H9 (cell line): ENCODE measurements around the gene ATXN7. TPM values are rescaled to one million over a fixed set of nuclear protein-coding genes. Genes with fewer than 3 reads are reported as not detected.

ENCODE experiments used
- DNase-seq: peaks from one replicate; pipeline ENCODE4 v3.0.0-alpha.2; 2017
- H2AFZ ChIP-seq: one replicate; pipeline ENCODE4 v1.6.1; 2013; ENCODE audit warnings: mild to moderate bottlenecking, low read length, control low read depth, moderate library complexity
- H2AK5ac ChIP-seq: 2 replicates; pipeline ENCODE4 v1.6.1; 2013; ENCODE audit warnings: low read length, control low read depth, mixed read lengths; ENCODE audit not compliant: insufficient read length
- H2BK120ac ChIP-seq: one replicate; pipeline ENCODE4 v1.6.1; 2013; ENCODE audit warnings: low read depth, mild to moderate bottlenecking, low read length, control low read depth, inconsistent platforms; ENCODE audit not compliant: poor library complexity, severe bottlenecking
- H2BK12ac ChIP-seq: 2 replicates; pipeline ENCODE4 v1.6.1; 2013; ENCODE audit warnings: low read length, control low read depth, mixed read lengths, low read depth; ENCODE audit not compliant: insufficient read length
- H2BK15ac ChIP-seq: 2 replicates; pipeline ENCODE4 v1.6.1; 2013; ENCODE audit warnings: low read depth, low read length, control low read depth
- H2BK20ac ChIP-seq: one replicate; pipeline ENCODE4 v1.6.1; 2013; ENCODE audit warnings: low read depth, mild to moderate bottlenecking, low read length, control low read depth, inconsistent platforms; ENCODE audit not compliant: poor library complexity, severe bottlenecking
- H2BK5ac ChIP-seq: 2 replicates; pipeline ENCODE4 v1.6.1; 2013; ENCODE audit warnings: low read length, control low read depth, mixed read lengths; ENCODE audit not compliant: insufficient read length
- H3K14ac ChIP-seq: 2 replicates; pipeline ENCODE4 v1.6.1; 2013; ENCODE audit warnings: low read length, control low read depth; ENCODE audit not compliant: insufficient read depth
- H3K18ac ChIP-seq: 2 replicates; pipeline ENCODE4 v1.6.1; 2013; ENCODE audit warnings: low read depth, mild to moderate bottlenecking, mixed read lengths, low read length, control low read depth; ENCODE audit not compliant: insufficient read length
- H3K23ac ChIP-seq: 2 replicates; pipeline ENCODE4 v1.6.1; 2013; ENCODE audit warnings: low read length, control low read depth, mixed read lengths, low read depth; ENCODE audit not compliant: insufficient read length
- H3K23me2 ChIP-seq: 2 replicates; pipeline ENCODE4 v1.6.1; 2013; ENCODE audit warnings: low read depth, mild to moderate bottlenecking, mixed read lengths, low read length, control low read depth; ENCODE audit not compliant: insufficient read length, poor library complexity, severe bottlenecking
- H3K27ac ChIP-seq: 2 replicates; pipeline ENCODE4 v1.5.1; 2013; ENCODE audit warnings: low read length, control low read depth, mixed read lengths, low read depth; ENCODE audit not compliant: insufficient read length
- H3K27me3 ChIP-seq: 2 replicates; pipeline ENCODE4 v1.6.1; 2013; ENCODE audit warnings: low read length, control low read depth, inconsistent platforms; ENCODE audit not compliant: insufficient read depth
- H3K4ac ChIP-seq: 2 replicates; pipeline ENCODE4 v1.6.1; 2013; ENCODE audit warnings: low read depth, mild to moderate bottlenecking, control low read depth, inconsistent platforms, low read length, moderate library complexity
- H3K4me1 ChIP-seq: 2 replicates; pipeline ENCODE4 v1.6.1; 2013; ENCODE audit warnings: low read length, control low read depth, inconsistent platforms; ENCODE audit not compliant: insufficient read depth
- H3K4me2 ChIP-seq: 2 replicates; pipeline ENCODE4 v1.6.1; 2013; ENCODE audit warnings: low read length, control low read depth, mixed read lengths; ENCODE audit not compliant: insufficient read length, insufficient read depth
- H3K56ac ChIP-seq: 2 replicates; pipeline ENCODE4 v1.6.1; 2013; ENCODE audit warnings: low read depth, mild to moderate bottlenecking, mixed read lengths, low read length, control low read depth; ENCODE audit not compliant: insufficient read length
- H3K79me1 ChIP-seq: 2 replicates; pipeline ENCODE4 v1.6.1; 2013; ENCODE audit warnings: low read depth, mild to moderate bottlenecking, moderate library complexity, low read length, control low read depth, inconsistent platforms; ENCODE audit not compliant: insufficient read depth, poor library complexity, severe bottlenecking
- H3K79me2 ChIP-seq: 2 replicates; pipeline ENCODE4 v1.6.1; 2013; ENCODE audit warnings: low read length, control low read depth, inconsistent platforms; ENCODE audit not compliant: insufficient read depth
- H3K9ac ChIP-seq: 2 replicates; pipeline ENCODE4 v1.6.1; 2013; ENCODE audit warnings: low read length, control low read depth, mixed read lengths; ENCODE audit not compliant: insufficient read length; ENCODE audit errors: extremely low read depth
- H3K9me3 ChIP-seq: one replicate; pipeline ENCODE4 v1.6.1; 2013; ENCODE audit warnings: low read depth, low read length, inconsistent platforms; ENCODE audit not compliant: control insufficient read depth
- H3T11ph ChIP-seq: one replicate; pipeline ENCODE4 v1.6.1; 2013; ENCODE audit warnings: mild to moderate bottlenecking, low read length, control low read depth, inconsistent platforms
- H4K20me1 ChIP-seq: one replicate; pipeline ENCODE4 v1.6.1; 2013; ENCODE audit not compliant: control insufficient read depth, insufficient read length, insufficient read depth
- H4K5ac ChIP-seq: 2 replicates; pipeline ENCODE4 v1.6.1; 2013; ENCODE audit warnings: low read depth, mild to moderate bottlenecking, mixed read lengths, low read length, control low read depth; ENCODE audit not compliant: insufficient read length
- H4K8ac ChIP-seq: replicated peaks from 2 replicates; pipeline ENCODE4 v1.6.1; 2013; ENCODE audit warnings: low read length, control low read depth, mixed read lengths, low read depth; ENCODE audit not compliant: insufficient read length
- H4K91ac ChIP-seq: 2 replicates; pipeline ENCODE4 v1.6.1; 2013; ENCODE audit warnings: low read depth, mild to moderate bottlenecking, moderate library complexity, mixed read lengths, low read length, control low read depth; ENCODE audit not compliant: insufficient read length
- H3K27ac Mint-ChIP-seq, 3 experiments: 2 replicates in 2 of 3; 3 replicates in 1 of 3; pipeline ENCODE4 v1.8.0; 2020 to 2021; ENCODE audit warnings: mixed read lengths in 3 of 3, mild to moderate bottlenecking in 1 of 3, moderate library complexity in 1 of 3
- H3K27me3 Mint-ChIP-seq: 2 replicates; pipeline ENCODE4 v1.8.0; 2021; ENCODE audit warnings: low read depth, mild to moderate bottlenecking, moderate library complexity, mixed read lengths
- H3K36me3 Mint-ChIP-seq, 3 experiments: 2 replicates in 2 of 3; 3 replicates in 1 of 3; pipeline ENCODE4 v1.8.0; 2020 to 2021; ENCODE audit warnings: low read depth in 3 of 3, mixed read lengths in 3 of 3; ENCODE audit not compliant: insufficient read depth in 1 of 3
- H3K4me1 Mint-ChIP-seq, 2 experiments: 2 replicates each; pipeline ENCODE4 v1.8.0; 2020; ENCODE audit warnings: mixed read lengths in 2 of 2
- H3K4me3 Mint-ChIP-seq, 2 experiments: 2 replicates in 1 of 2; 3 replicates in 1 of 2; pipeline ENCODE4 v1.8.0; 2020 to 2021; ENCODE audit warnings: mild to moderate bottlenecking in 2 of 2, mixed read lengths in 2 of 2, moderate library complexity in 1 of 2
- H3K9me3 Mint-ChIP-seq, 2 experiments: 2 replicates in 1 of 2; 3 replicates in 1 of 2; pipeline ENCODE4 v1.8.0; 2020; ENCODE audit warnings: mild to moderate bottlenecking in 2 of 2, mixed read lengths in 2 of 2, moderate library complexity in 1 of 2
- CTCF ChIP-seq: fragments of 200-600 bp; sonication (generic); conservative IDR thresholded peaks from 3 replicates; pipeline ENCODE4 v1.8.0; 2021; ENCODE audit warnings: antibody characterized with exemption, mild to moderate bottlenecking
- WGBS: extraction: QIAGEN DNeasy Blood & Tissue Kit; methylation state at CpG from one replicate; pipeline ENCODE4 v1.1.7; 2013; ENCODE audit warnings: missing lambda C conversion rate, low lambda C conversion rate, mixed read lengths; ENCODE audit not compliant: insufficient read length; ENCODE audit errors: extremely low coverage; 5-methylcytosine and 5-hydroxymethylcytosine counted together
- total RNA-seq: library from RNA; stranded (reverse); gene quantifications from 2 replicates; pipeline ENCODE4 v1.2.1, GENCODE V29; 2021

ATXN7 gene
- total RNA-seq, 1 experiment from 2014 or later, result 21.5 TPM

DNA sequence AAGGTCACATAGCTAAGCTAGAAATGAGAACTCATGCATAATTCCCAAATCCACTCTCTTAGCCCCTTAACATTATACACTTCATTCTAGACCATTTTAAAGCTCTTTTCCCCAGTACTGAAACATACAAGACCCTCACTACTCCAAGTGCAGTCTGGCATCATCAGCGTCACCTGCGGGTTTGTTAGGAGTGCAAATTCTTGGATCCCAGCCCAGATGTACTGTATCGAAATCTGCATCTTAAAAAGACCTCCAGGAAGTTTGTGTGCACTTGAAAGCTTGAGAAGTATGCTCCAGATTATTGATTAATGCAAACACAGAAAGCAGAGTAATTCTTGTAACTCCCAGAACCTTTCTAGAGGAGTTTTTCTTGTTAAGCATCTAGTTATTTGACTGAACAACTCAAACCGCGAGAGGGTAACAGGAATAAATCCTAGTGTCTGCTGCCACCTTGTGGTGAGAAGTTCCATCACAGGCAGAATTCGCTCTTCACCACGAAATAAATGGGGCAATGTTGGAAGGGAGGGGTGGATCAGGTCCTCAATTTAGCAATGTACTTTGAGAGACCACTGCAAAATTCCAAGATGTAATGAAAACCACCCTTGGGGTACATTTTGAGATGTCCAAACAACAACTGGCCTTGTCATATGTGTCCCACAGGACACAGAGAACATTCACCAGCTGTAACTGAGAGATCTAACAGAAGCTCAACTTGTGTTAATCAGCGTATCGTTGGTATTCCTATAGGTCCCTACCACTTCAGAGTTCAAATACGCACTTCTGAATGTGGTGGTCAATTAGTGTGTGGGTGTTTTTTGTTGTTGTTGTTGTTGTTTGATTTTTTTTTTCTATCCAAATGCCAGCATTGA lies 45.2 kb upstream of the ATXN7 start:
- Histone ChIP-seq H2AFZ (no peak overlapping the region), H4K5ac (no peak overlapping the region), H3K4me2 (no peak overlapping the region)

More for the DNA sequence above, 45.2 kb upstream of the ATXN7 start:
- no peak overlapping the region for H2AK5ac ChIP-seq
- no peak overlapping the region for H3K18ac ChIP-seq
- no peak overlapping the region for H4K91ac ChIP-seq
- no peak overlapping the region for H3K27ac Mint-ChIP-seq
- H2BK120ac ChIP-seq, result no peak overlapping the region
- H4K8ac ChIP-seq, result no peak overlapping the region
- TF ChIP-seq CTCF, result peak; percentile 93
- no peak overlapping the region for H3K27ac ChIP-seq
- peak; percentile 49 for DNase-seq
- H3T11ph ChIP-seq, result no peak overlapping the region
- no peaks in the 10 kb centered on the region for H3K79me1 ChIP-seq
- H3K14ac ChIP-seq, result no peak overlapping the region
- no peaks in the 10 kb centered on the region for H3K23me2 ChIP-seq
- H3K27me3 Mint-ChIP-seq, result no peaks in the 10 kb centered on the region
- H3K23ac ChIP-seq, result no peak overlapping the region
- no peak overlapping the region for H3K56ac ChIP-seq
- no peak overlapping the region for H2BK5ac ChIP-seq
- H2BK15ac ChIP-seq, result no peak overlapping the region
- WGBS, result no CpG with 5 or more reads among the region's 10 CpGs
- H3K4me1 Mint-ChIP-seq, result peaks cover 15 to 22% of the 10 kb centered on the region in 2 experiments
- no peaks in the 10 kb centered on the region for H3K36me3 Mint-ChIP-seq
- H3K4ac ChIP-seq, result no peak overlapping the region
- no peak overlapping the region for H2BK20ac ChIP-seq
- H3K79me2 ChIP-seq, result no peaks in the 10 kb centered on the region
- H3K4me3 Mint-ChIP-seq, result no peak overlapping the region
- no peaks in the 10 kb centered on the region for H3K9me3 ChIP-seq
- 0 out of 2 replicates have a peak, but pooled peaks cover 3% of the 10 kb centered on the region for H3K4me1 ChIP-seq
- H3K9ac ChIP-seq, result no peak overlapping the region
- H3K27me3 ChIP-seq, result no peaks in the 10 kb centered on the region
- H3K9me3 Mint-ChIP-seq, result no peaks in the 10 kb centered on the region
- H2BK12ac ChIP-seq, result no peak overlapping the region
- H4K20me1 ChIP-seq, result no peaks in the 10 kb centered on the region
